T-helper 1 cell treated with Interleukin-12 subunit alpha and Interleukin-12 subunit beta and Interleukin-4 antibody, amounts not matched to agents 30 μg/mL and 1 μg/mL, for 36 hours (primary cell): ENCODE data around the gene SDS.

ENCODE experiments used
- H3K27ac Mint-ChIP-seq: one replicate; pipeline ENCODE4 v1.8.0; 2021; ENCODE audit warnings: mild to moderate bottlenecking, mixed read lengths
- H3K27me3 Mint-ChIP-seq: one replicate; pipeline ENCODE4 v1.8.0; 2021; ENCODE audit warnings: low read depth, mixed read lengths
- H3K36me3 Mint-ChIP-seq: one replicate; pipeline ENCODE4 v1.8.0; 2021; ENCODE audit warnings: low read depth, mixed read lengths
- H3K4me1 Mint-ChIP-seq: one replicate; pipeline ENCODE4 v1.8.0; 2021; ENCODE audit warnings: low read depth, mixed read lengths
- H3K4me3 Mint-ChIP-seq: one replicate; pipeline ENCODE4 v1.8.0; 2021; ENCODE audit warnings: mild to moderate bottlenecking, moderate library complexity, mixed read lengths
- H3K9me3 Mint-ChIP-seq: one replicate; pipeline ENCODE4 v1.8.0; 2021; ENCODE audit warnings: mixed read lengths

The SDS gene

DNA sequence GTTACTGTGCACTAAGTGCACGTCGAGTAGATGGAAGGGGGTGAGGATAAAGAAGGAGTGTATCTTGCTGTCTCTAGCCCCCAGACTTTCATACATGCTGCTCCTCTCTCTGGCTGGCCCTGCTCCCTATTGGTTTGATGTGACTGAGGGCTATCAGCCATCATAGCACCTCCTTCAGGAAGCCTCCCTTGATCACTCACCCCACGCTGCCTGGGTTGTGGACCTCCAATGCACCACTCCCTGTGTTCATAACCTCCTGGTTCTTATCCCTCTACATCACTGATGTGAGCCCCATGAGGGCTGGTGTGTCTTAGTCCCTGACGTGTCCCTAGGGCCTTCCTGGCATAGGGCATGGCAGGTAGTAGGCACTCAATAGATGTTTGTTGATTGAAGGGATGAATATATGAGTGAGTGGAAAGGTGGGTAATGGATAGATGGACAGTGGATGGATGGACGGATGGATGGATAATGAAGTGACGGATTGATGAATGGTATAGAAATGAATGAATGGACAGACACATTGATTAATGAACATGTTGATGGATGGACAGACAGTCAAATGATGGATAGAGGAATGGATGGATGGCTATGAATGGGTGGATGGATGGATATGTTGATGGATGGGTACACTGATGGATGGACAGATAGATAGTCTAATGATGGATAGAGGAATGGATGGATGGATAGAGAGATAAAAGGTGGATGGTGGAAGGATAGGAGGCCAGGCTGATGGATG lies 33.5 kb upstream of the SDS start:
- H3K27ac Mint-ChIP-seq = no peak overlapping the region

DNA sequence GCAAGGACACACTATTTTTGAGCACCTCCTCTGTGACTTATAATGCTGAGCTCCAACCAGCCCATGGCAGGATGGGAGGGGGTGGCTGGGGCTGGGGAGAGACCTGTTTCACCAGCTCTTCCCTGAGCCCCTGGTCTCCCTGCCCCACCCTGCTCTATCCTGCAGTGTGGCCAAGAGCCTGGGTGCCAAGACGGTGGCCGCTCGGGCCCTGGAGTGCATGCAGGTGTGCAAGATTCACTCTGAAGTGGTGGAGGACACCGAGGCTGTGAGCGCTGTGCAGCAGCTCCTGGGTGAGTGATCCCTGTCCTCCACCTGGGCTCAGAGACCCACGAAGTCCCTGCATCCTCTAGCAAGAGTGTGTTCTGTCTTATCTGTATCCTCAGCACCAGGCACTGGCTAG lies 32.9 kb upstream of the SDS start:
- Mint-ChIP-seq H3K27ac (no peak overlapping the region), H3K27me3 (no peaks in the 10 kb centered on the region), H3K4me1 (no peaks in the 10 kb centered on the region), H3K9me3 (no peaks in the 10 kb centered on the region), H3K36me3 (no peaks in the 10 kb centered on the region), H3K4me3 (no peak overlapping the region)

More for the DNA sequence above, 33.5 kb upstream of the SDS start:
- Mint-ChIP-seq H3K36me3 (no peaks in the 10 kb centered on the region), H3K4me1 (no peaks in the 10 kb centered on the region), H3K9me3 (no peaks in the 10 kb centered on the region), H3K4me3 (no peak overlapping the region), H3K27me3 (no peaks in the 10 kb centered on the region)

DNA sequence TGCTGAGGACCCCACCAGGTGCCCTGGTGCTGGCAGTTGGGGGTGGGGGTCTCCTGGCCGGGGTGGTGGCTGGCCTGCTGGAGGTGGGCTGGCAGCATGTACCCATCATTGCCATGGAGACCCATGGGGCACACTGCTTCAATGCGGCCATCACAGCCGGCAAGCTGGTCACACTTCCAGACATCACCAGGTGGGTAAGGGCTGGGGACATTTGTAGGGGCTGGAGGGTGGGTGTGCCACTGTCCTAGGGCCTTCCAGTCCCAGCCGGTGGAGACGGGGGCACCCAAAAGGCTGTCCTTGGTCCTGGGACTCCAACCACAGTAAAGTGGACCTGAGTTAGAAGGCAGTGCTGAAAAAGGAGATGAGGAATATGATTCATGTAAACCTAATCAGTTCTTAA lies 31.7 kb upstream of the SDS start:
- no peak overlapping the region for H3K4me3 Mint-ChIP-seq
- H3K9me3 Mint-ChIP-seq = no peaks in the 10 kb centered on the region
- H3K4me1 Mint-ChIP-seq = no peaks in the 10 kb centered on the region
- H3K27me3 Mint-ChIP-seq = no peaks in the 10 kb centered on the region
- no peaks in the 10 kb centered on the region for H3K36me3 Mint-ChIP-seq
- no peak overlapping the region for H3K27ac Mint-ChIP-seq

DNA sequence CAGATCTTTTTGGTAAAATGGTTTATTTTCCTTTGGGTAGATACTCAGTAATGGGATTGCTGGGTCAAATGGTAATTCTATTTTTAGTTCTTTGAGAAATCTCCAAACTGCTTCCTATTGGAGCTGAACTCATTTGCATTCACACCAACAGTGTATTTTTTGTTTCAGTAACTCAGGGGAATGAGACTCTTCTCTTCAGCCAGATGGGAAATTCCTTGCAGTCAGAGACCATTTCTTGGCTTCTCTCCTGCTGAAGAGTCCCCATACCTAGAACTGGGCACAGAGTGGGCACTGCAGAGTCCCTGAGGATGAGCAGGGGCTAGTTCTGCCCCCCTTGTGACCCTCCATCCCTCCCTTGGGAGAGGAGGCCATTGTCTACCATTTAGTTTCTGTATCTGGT lies 29.3 kb upstream of the SDS start:
- Mint-ChIP-seq H3K27me3 (no peaks in the 10 kb centered on the region), H3K9me3 (no peaks in the 10 kb centered on the region), H3K4me1 (no peaks in the 10 kb centered on the region), H3K36me3 (no peaks in the 10 kb centered on the region), H3K27ac (no peak overlapping the region), H3K4me3 (no peak overlapping the region)

DNA sequence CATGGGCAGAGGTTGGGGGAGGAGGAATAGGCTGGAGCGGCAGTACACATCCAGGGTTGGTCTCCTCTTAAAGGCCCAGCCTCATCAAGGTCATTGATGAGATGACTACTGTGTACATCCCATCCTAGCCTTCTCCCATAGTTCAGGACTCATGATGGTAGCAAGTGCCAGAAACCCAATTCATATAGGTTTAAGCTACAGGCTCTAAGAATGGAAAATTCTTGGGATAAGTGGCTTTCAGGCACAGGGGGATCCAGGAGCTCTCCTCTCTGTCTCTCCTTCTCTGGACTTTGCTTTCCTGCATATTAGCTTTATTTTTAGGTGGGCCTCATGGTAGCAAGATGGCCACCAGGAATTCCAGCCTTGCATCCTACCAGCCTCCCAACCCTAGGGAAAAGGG lies 24.8 kb upstream of the SDS start:
- Mint-ChIP-seq H3K27me3 (no peaks in the 10 kb centered on the region), H3K4me1 (peaks cover 2% of the 10 kb centered on the region), H3K4me3 (no peak overlapping the region), H3K27ac (no peak overlapping the region), H3K9me3 (no peaks in the 10 kb centered on the region), H3K36me3 (no peaks in the 10 kb centered on the region)

DNA sequence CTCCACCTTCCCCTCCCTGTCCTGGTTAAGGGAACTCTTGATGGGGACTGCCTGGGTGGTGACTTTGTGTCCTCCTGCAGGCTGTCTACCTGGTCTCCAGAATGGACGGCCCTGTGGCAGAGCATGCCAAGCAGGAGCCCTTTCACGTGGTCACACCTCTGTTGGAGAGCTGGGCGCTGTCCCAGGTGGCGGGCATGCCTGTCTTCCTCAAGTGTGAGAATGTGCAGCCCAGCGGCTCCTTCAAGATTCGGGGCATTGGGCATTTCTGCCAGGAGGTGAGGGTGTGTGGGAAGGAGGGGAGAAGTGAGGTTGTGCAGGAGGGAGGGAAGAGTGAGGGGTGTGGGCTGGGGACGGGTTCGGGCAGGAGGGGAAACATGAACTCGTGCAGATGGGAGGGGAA lies 24.2 kb upstream of the SDS start:
- no peak overlapping the region for H3K4me3 Mint-ChIP-seq
- no peaks in the 10 kb centered on the region for H3K36me3 Mint-ChIP-seq
- H3K27ac Mint-ChIP-seq = no peak overlapping the region
- no peaks in the 10 kb centered on the region for H3K27me3 Mint-ChIP-seq
- peaks cover 4% of the 10 kb centered on the region for H3K4me1 Mint-ChIP-seq
- H3K9me3 Mint-ChIP-seq = no peaks in the 10 kb centered on the region

DNA sequence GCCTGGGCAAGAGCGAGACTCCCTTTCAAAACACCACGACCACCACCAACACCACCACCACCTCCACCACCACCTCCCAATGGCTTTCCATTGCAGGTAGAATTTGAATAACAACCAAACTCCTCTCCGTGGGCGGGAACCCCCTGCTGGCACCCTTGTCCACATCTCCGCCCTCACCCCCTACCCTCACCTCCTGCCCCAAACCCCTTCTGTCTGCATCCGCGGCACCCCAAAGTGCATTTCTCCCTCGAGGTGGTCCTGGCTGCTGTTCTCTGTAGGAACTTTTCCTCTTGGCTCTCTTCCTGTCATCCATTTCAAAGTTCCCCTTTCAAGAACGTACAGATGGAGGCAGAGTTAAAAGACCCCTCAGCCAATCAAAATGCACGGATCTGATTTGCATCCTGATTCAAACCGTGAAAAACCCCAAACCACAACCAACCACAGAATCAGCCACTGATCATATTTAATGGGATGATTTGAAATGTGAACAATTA lies 22.3 kb upstream of the SDS start:
- Mint-ChIP-seq H3K27me3 (no peaks in the 10 kb centered on the region), H3K27ac (no peak overlapping the region), H3K9me3 (no peaks in the 10 kb centered on the region), H3K4me3 (no peak overlapping the region), H3K4me1 (peaks cover 11% of the 10 kb centered on the region), H3K36me3 (peaks cover 2% of the 10 kb centered on the region)

DNA sequence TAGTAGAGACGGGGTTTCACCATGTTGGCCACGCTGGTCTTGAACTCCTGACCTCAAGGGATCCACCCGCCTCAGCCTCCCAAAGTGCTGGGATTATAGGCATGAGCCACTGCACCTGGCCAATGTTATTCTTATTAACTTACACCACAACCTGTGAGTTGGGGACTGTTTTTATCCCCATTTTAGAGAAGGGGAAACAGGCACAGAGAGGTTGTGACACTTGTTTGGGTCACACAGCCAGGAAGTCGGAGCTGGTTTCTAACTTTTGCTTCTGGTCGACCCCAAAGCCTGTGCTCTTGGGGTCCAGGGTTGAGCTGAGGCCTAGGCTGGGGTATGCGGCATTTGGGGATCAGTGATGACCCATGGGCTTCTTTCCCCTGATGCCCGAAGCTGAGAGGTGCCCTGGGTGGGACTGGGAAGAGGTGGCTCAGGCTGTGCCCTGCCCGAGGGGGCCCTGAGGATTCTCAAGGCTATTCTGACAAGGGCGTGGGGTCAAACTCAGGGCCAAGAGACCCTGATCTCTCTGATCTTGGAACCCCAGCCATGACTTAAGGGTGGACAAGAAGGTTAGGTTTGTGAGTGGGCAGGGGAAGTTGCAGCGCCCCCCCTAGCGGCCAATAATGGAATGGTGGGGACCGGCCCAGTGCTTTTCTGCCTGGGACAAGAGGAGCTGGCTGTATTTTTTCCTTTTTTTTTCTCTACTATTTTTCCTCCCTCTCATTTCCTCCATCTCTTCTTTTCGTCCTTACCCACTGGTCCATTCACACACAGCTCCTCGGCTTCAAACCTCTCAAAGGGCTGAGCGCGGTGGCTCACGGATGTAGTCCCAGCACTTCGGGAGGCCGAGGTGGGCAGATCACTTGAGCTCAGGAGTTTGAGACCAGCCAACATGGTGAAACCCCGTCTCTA lies 21.5 kb upstream of the SDS start:
- Mint-ChIP-seq H3K4me3 (no peak overlapping the region), H3K36me3 (peaks cover 2% of the 10 kb centered on the region), H3K4me1 (peaks cover 11% of the 10 kb centered on the region), H3K9me3 (no peaks in the 10 kb centered on the region), H3K27ac (no peak overlapping the region), H3K27me3 (no peaks in the 10 kb centered on the region)

DNA sequence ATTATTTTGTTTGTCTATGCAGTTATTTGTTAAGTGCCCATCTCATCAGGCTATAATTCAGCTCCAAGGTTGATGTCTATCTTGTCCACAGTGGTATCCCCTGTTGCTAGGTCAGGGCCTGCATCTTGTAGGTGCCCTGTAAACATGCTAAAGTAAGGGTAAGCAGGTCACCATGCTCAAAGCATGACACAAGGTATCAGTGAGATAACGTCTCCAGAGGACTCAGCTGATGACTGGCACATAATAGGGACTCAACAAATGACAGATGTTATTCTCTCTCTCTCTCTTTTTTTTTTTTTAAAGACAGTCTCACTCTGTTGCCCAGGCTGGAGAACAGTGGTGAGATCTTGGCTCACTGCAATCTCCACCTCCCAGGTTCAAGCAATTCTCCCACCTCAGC lies 20.8 kb upstream of the SDS start:
- Mint-ChIP-seq H3K4me1 (peaks cover 11% of the 10 kb centered on the region), H3K4me3 (no peak overlapping the region), H3K36me3 (peaks cover 2% of the 10 kb centered on the region), H3K27ac (no peak overlapping the region), H3K9me3 (no peaks in the 10 kb centered on the region), H3K27me3 (no peaks in the 10 kb centered on the region)

DNA sequence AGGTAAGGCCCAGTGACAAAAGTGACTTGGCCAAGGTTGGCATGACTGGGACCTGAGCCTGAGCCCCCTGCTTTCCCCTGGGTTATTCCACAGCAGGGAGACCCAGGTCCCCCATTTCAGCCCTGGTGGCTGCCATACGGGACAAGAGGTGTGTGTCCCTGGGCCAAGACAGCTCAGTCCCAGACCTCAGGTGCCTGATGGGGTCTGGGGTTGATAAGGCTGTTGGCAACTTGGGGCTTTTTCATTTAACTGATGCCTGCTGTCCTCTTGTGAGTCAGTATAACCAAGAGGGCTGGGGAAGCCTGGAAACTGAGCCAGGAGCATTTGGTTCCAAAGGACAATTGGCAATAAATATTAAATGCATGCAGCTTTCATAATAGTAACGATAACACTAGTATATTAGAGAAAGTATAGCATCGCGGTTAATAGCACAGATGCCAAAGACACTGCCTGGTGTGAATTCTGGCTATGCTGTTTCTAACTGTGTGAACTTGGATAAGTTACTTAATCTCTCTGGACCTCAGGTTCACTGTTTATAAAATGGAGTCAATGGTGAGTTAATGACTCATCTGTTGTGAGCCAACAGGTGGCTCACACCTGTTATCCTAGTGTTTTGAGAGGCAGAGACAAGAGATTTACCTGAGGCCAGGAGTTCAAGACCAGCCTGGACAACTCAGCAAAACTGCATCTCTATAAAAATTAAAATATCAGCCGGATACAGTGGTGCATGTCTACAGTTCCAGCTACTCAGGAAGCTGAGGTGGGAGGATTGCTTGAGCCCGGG lies 19.4 kb upstream of the SDS start:
- H3K4me3 Mint-ChIP-seq = no peak overlapping the region
- H3K36me3 Mint-ChIP-seq = peaks cover 2% of the 10 kb centered on the region
- no peak overlapping the region for H3K27ac Mint-ChIP-seq
- H3K27me3 Mint-ChIP-seq = no peaks in the 10 kb centered on the region
- H3K9me3 Mint-ChIP-seq = no peaks in the 10 kb centered on the region
- H3K4me1 Mint-ChIP-seq = peaks cover 11% of the 10 kb centered on the region

DNA sequence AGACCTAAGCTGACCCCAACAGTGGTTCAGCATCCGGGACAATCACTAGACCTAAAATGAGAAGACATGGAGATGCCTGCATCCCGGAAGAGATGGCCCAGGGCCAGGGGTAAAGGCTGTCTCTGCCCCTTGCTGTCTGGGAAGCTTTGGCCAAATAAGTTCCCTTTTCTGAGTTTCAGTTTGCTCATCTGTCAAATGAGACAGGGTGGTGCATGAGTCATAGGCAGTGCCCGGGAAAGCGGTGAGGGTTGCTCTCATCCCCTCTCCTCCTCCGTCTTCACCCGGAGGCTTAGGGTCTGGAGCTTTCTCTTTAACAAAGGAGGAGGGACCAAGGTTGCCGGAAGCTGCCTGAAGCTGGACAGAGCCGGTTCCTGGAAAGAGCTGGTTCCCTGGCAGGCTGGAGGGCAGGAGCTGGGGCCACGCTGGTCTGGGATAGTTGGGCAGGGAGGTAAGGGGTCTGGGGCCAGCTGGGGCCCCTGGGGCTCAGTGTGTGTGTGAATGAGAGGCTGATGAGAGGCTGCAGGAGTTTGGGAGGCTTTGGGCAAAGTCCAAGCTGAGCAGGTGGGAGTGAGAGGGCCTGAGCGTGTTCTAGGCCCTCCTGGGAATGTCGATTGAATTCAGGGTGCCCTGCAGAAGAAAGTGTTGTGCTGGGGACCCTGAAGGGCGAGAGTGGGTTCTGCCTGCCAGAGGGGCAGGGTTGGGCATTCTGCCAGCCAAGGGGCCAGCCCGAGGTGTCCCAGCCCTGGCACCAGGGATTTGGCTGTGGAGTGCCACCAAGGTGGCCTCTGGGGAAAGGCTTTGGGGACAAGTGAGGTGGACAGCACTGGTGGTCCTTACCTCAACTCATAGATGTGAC lies 18.6 kb upstream of the SDS start, which contains the start of gene SDSL:
TSS of gene SDSL (plus strand) at position 351 of the 856 bp plus-strand sequence. CDS start 5,603 bp downstream, outside the sequence.
- H3K4me1 Mint-ChIP-seq = peaks cover 11% of the 10 kb centered on the region
- H3K36me3 Mint-ChIP-seq = peaks cover 2% of the 10 kb centered on the region
- no peaks in the 10 kb centered on the region for H3K9me3 Mint-ChIP-seq
- H3K27me3 Mint-ChIP-seq = no peaks in the 10 kb centered on the region
- H3K27ac Mint-ChIP-seq = peak within 1 kb of the TSS; percentile 90
- H3K4me3 Mint-ChIP-seq = peak within 1 kb of the TSS; percentile 91

DNA sequence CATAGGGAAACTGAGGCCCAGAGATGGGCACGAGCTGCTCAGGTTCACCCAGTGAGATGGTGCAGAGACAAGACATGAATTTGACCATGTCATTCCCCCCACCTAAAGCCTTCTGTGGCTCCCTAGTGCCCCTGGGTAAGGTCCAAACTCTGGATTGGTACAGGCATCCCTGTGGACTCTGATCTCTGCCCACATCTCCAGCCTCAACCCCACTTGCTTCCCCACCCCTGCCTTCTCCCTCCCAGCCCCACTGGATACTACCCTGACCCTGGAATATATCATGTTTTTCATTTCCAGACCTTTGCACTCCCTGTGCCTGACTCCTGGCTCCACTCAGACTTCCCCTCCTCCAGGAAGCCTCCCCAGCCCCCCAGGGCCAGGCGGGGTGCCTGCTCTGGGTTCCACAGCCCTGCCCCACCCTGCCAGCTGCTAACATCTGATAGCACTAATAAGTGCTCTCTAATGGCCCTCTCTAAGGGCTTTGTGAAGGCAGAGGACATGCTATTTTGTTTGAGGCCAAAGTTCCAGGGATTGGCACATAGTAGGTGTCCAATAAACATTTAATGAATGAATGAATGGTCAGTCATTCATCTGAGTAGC lies 17.4 kb upstream of the SDS start:
- Mint-ChIP-seq H3K27me3 (no peaks in the 10 kb centered on the region), H3K27ac (no peak overlapping the region), H3K9me3 (no peaks in the 10 kb centered on the region), H3K36me3 (peaks cover 2% of the 10 kb centered on the region), H3K4me1 (peaks cover 11% of the 10 kb centered on the region), H3K4me3 (no peak overlapping the region)

DNA sequence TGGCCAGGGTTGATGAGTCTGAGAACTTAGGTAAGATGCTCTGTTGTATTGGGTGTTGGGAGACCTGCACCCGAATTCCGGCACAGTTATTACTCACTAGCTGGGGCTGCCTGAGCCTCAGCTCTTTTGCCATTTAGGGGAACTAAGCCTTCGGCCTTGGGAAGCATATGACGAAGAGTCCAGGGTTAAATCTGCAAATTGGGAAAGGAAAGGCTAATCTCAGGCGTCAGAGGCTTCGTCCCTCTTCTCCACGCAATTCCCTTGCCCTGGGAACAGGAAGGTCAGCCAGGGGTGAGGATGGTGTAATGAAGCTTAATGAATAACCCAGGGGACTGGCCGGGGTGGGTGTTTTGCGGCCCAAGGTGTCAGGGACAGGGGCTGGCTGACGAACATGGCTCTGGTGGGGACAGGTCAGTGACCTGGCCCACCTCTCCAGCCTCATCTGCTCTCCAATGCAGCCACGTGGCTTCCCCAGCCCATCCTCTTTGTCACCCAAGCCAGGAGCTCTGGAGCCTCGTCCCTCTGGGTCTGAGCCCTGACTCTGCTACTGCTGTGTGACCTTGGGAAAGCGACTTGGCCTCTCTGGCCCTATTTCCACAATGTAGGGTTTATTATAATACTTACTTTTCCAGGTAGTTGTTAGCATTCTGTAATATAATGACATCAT lies 14.7 kb upstream of the SDS start:
- H3K4me1 Mint-ChIP-seq = peaks cover 9% of the 10 kb centered on the region
- peaks cover 2% of the 10 kb centered on the region for H3K36me3 Mint-ChIP-seq
- H3K4me3 Mint-ChIP-seq = no peak overlapping the region
- no peak overlapping the region for H3K27ac Mint-ChIP-seq
- peaks cover 4% of the 10 kb centered on the region for H3K27me3 Mint-ChIP-seq
- H3K9me3 Mint-ChIP-seq = no peaks in the 10 kb centered on the region
